HepG2 (cell line): ENCODE data around the gene PEF1.

ENCODE experiments used
- KLF11 ChIP-seq: IDR thresholded peaks from 2 replicates; pipeline ENCODE4 v1.6.1; 2016; ENCODE audit warnings: missing compliant biosample characterization
- NR1H2 ChIP-seq: sonication (generic); formaldehyde crosslinking; IDR thresholded peaks from 2 replicates; pipeline ENCODE4 v1.8.1; 2022; ENCODE audit warnings: low read depth, missing genetic modification reagents, borderline replicate concordance
- TCF7L2 ChIP-seq: IDR thresholded peaks from 2 replicates; pipeline ENCODE4 v1.6.1; 2011; ENCODE audit warnings: mild to moderate bottlenecking, low read depth, low read length, moderate library complexity
- ZBTB1 ChIP-seq: sonication (generic); formaldehyde crosslinking; IDR thresholded peaks from 2 replicates; pipeline ENCODE4 v1.4.0; 2020; ENCODE audit warnings: missing genetic modification reagents, borderline replicate concordance
- ZBTB21 ChIP-seq: sonication (generic); formaldehyde crosslinking; IDR thresholded peaks from 2 replicates; pipeline ENCODE4 v1.4.0; 2020; ENCODE audit warnings: missing genetic modification reagents
- ZSCAN21 ChIP-seq: sonication (generic); formaldehyde crosslinking; IDR thresholded peaks from 2 replicates; pipeline ENCODE4 v1.8.0; 2022; ENCODE audit warnings: mild to moderate bottlenecking, missing genetic modification reagents, moderate library complexity, borderline replicate concordance

GRCh38 chr1:31600641-31601040 lies 44.0 kb downstream of the PEF1 start:
- TF ChIP-seq ZBTB21 (CRISPR knock-in tag) (no peak), TCF7L2 (no peak), NR1H2 (CRISPR knock-in tag) (no peak), ZBTB1 (CRISPR knock-in tag) (no peak), KLF11 (CRISPR knock-in tag) (no peak), ZSCAN21 (CRISPR knock-in tag) (no peak)
